HepG2 (cell line): ENCODE measurements around the gene OAS1. TPM values are rescaled to one million over a fixed set of nuclear protein-coding genes. Genes with fewer than 3 reads are reported as not detected.

Source experiments
- ARID2 ChIP-seq: sonication (generic); formaldehyde crosslinking; IDR thresholded peaks from 2 replicates; pipeline ENCODE4 v1.8.1; 2022; ENCODE audit warnings: mild to moderate bottlenecking, missing genetic modification reagents, borderline replicate concordance
- CBFB ChIP-seq: sonication (generic); formaldehyde crosslinking; IDR thresholded peaks from 2 replicates; pipeline ENCODE4 v1.4.0; 2020; ENCODE audit warnings: missing genetic modification reagents
- GATA4 ChIP-seq: sonication (generic); IDR thresholded peaks from 2 replicates; pipeline ENCODE4 v1.6.1; 2016; ENCODE audit warnings: antibody characterized with exemption, low read depth, borderline replicate concordance
- KLF11 ChIP-seq: IDR thresholded peaks from 2 replicates; pipeline ENCODE4 v1.6.1; 2016; ENCODE audit warnings: missing compliant biosample characterization
- TARDBP ChIP-seq: sonication (generic); formaldehyde crosslinking; IDR thresholded peaks from 2 replicates; pipeline ENCODE4 v1.8.0; 2022; ENCODE audit warnings: mild to moderate bottlenecking, missing genetic modification reagents
- ZBTB21 ChIP-seq: sonication (generic); formaldehyde crosslinking; IDR thresholded peaks from 2 replicates; pipeline ENCODE4 v1.4.0; 2020; ENCODE audit warnings: missing genetic modification reagents
- ZNF878 ChIP-seq: sonication (generic); formaldehyde crosslinking; IDR thresholded peaks from 2 replicates; pipeline ENCODE4 v1.8.1; 2023; ENCODE audit warnings: mild to moderate bottlenecking, missing genetic modification reagents, moderate library complexity
- polyA plus RNA-seq, 8 experiments: library from polyadenylated mRNA; depleted of rRNA in 3 of 8; stranded (reverse) in 7 of 8; unstranded in 1 of 8; fragments of >200 nt; fragmentation: Illumina TruSeq in 4 of 8; extraction: Trizol in 4 of 8; gene quantifications; 2 replicates each; pipeline versions ENCODE4 v1.2.1 to v1.2.3, GENCODE V29; 2011 to 2016; ENCODE audit warnings: low read depth in 4 of 8, missing spikeins in 1 of 8, mixed read lengths in 1 of 8; ENCODE audit not compliant: insufficient read depth in 1 of 8
- total RNA-seq, 5 experiments: library from RNA; depleted of rRNA; stranded (reverse); fragments of >200 nt; fragmentation: Illumina TruSeq; extraction: Trizol; gene quantifications; 2 replicates each; pipeline ENCODE4 v1.2.3, GENCODE V29; 2016; ENCODE audit warnings: low read depth in 1 of 5
- TF ChIP-seq, protein P1 (sequence below): sonication (generic); formaldehyde crosslinking; IDR thresholded peaks from 2 replicates; pipeline ENCODE4 v1.8.1; 2023; ENCODE audit warnings: mild to moderate bottlenecking, moderate library complexity, missing genetic modification reagents
- TF ChIP-seq, protein P2 (sequence below): sonication (generic); formaldehyde crosslinking; conservative IDR thresholded peaks from 2 replicates; pipeline ENCODE4 v1.4.0; 2020; ENCODE audit warnings: missing genetic modification reagents
- TF ChIP-seq, protein P3 (sequence below): sonication (generic); formaldehyde crosslinking; IDR thresholded peaks from 2 replicates; pipeline ENCODE4 v1.8.0; 2022; ENCODE audit warnings: missing genetic modification reagents, mild to moderate bottlenecking, borderline replicate concordance
- TF ChIP-seq, protein P4 (sequence below): sonication (generic); formaldehyde crosslinking; IDR thresholded peaks from 2 replicates; pipeline ENCODE4 v1.9.0; 2022; ENCODE audit warnings: low read depth, missing genetic modification reagents
- TF ChIP-seq, protein P5 (sequence below): sonication (generic); formaldehyde crosslinking; IDR thresholded peaks from 2 replicates; pipeline ENCODE4 v1.5.0; 2020; ENCODE audit warnings: mild to moderate bottlenecking, missing genetic modification reagents

The OAS1 gene
- total and polyA plus RNA-seq, 2 of the 13 experiments (the other 11 are each of a cell fraction or from before 2014, with no cell fraction given), result 6.5 to 10.6 TPM

DNA sequence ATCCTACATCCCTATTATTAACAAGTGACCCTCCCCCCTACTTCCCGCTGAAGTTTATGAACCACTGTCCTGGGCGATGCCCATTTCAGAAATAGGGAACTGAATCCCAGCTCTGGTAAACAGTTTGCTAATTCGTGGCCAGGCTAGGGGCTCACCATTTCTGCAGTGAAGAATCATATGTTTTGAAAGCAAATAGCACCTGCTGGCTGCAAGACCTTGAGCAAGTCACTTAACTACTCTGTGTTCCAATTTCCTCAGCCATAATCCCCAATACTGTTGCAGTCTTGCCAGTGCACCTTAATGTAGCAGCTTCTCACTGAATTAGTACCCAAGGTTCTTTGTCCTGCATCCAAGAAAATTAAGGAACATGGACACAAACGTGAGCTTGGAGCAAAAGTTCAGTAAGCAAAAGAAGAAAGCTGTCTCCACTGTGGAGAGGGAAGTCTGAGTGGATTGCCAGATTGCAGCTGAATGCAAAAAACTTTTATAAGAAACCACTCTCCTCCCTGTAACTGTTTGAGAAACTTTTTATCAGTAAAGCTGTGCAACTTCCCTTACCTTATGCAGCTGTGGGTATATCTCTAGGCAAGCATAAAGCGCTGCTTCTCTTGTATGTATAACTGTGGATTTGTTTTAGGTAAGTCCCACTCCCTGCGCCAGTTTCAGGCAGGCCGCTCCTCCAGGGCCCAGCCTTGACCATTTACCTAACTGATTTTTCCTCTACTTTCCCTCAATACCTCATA lies 824 bp downstream of the OAS1 start (continued):
- TF ChIP-seq, protein P1, sequence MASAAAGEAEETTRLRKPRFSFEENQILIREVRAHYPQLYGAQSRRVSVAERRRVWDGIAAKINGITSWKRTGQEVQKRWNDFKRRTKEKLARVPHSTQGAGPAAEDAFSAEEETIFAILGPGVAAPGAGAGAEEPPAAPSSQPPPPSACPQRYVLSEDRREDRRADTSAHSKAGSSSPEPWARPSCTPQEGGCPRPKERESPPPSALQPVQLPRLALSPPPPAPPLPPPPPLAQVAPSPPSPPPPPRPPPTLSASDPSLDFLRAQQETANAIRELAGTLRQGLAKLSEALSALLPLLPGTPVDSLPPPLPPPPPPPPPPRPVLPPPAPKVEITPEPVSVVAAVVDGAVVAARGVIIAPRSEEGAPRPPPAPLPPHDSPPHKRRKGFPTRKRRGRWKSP (CRISPR knock-in tag), result no peak
- TF ChIP-seq, protein P2, sequence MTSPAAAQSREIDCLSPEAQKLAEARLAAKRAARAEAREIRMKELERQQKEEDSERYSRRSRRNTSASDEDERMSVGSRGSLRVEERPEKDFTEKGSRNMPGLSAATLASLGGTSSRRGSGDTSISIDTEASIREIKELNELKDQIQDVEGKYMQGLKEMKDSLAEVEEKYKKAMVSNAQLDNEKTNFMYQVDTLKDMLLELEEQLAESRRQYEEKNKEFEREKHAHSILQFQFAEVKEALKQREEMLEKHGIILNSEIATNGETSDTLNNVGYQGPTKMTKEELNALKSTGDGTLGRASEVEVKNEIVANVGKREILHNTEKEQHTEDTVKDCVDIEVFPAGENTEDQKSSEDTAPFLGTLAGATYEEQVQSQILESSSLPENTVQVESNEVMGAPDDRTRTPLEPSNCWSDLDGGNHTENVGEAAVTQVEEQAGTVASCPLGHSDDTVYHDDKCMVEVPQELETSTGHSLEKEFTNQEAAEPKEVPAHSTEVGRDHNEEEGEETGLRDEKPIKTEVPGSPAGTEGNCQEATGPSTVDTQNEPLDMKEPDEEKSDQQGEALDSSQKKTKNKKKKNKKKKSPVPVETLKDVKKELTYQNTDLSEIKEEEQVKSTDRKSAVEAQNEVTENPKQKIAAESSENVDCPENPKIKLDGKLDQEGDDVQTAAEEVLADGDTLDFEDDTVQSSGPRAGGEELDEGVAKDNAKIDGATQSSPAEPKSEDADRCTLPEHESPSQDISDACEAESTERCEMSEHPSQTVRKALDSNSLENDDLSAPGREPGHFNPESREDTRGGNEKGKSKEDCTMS, result no peak
- TF ChIP-seq KLF11 (CRISPR knock-in tag) (no peak), ZBTB21 (CRISPR knock-in tag) (no peak), CBFB (CRISPR knock-in tag) (no peak), TARDBP (CRISPR knock-in tag) (no peak), ARID2 (no peak), GATA4 (no peak), ZNF878 (CRISPR knock-in tag) (no peak)
- TF ChIP-seq, protein P3, sequence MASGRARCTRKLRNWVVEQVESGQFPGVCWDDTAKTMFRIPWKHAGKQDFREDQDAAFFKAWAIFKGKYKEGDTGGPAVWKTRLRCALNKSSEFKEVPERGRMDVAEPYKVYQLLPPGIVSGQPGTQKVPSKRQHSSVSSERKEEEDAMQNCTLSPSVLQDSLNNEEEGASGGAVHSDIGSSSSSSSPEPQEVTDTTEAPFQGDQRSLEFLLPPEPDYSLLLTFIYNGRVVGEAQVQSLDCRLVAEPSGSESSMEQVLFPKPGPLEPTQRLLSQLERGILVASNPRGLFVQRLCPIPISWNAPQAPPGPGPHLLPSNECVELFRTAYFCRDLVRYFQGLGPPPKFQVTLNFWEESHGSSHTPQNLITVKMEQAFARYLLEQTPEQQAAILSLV, result no peak
- TF ChIP-seq, protein P4, sequence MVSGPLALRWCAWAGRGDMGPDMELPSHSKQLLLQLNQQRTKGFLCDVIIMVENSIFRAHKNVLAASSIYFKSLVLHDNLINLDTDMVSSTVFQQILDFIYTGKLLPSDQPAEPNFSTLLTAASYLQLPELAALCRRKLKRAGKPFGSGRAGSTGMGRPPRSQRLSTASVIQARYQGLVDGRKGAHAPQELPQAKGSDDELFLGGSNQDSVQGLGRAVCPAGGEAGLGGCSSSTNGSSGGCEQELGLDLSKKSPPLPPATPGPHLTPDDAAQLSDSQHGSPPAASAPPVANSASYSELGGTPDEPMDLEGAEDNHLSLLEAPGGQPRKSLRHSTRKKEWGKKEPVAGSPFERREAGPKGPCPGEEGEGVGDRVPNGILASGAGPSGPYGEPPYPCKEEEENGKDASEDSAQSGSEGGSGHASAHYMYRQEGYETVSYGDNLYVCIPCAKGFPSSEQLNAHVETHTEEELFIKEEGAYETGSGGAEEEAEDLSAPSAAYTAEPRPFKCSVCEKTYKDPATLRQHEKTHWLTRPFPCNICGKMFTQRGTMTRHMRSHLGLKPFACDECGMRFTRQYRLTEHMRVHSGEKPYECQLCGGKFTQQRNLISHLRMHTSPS (CRISPR knock-in tag), result no peak
- TF ChIP-seq, protein P5, sequence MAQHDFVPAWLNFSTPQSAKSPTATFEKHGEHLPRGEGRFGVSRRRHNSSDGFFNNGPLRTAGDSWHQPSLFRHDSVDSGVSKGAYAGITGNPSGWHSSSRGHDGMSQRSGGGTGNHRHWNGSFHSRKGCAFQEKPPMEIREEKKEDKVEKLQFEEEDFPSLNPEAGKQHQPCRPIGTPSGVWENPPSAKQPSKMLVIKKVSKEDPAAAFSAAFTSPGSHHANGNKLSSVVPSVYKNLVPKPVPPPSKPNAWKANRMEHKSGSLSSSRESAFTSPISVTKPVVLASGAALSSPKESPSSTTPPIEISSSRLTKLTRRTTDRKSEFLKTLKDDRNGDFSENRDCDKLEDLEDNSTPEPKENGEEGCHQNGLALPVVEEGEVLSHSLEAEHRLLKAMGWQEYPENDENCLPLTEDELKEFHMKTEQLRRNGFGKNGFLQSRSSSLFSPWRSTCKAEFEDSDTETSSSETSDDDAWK (CRISPR knock-in tag), result no peak
